ENCODE results near the gene DNAH6. TPM values are rescaled to one million over a fixed set of nuclear protein-coding genes. Genes with fewer than 3 reads are reported as not detected.
A peak's percentile ranks its signal among the peaks of the same experiment; 100 is the strongest.

Gene DNAH6
- total RNA-seq, 8 experiments from 2014 or later = 0.14 to 7.4 (median 1.1) TPM

DNA sequence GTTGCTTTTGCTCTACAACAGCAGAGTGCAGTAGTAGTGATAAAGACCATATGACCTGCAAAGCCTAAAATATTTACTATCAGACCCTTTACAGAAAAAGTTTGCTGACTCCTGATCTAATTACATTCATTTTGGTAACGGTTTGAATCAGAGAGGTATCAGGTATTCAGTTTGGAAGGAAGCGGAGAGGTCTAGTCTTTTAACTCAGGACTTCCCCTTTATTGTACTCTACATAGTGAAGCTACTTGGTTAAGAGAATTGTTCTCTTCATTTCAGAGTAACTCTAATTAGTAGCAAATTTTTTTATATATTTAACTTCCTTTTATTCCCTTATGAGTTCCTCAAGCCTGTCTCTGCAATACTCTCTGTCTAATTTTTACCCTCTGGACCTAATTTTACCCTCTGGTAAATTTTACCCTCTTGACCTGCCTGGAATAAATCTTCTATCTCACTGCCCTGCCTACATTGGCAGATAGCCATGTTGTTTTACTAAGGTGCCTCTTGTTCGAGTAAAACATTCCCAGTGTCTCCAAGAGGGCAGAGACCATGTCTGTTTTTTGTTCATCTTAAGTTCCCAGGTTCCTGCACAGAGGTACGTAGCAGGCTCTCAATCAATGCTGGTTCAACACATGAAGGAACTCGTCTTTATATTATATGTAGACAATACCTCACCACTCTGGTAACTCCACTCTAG is 170.6 kb downstream of the DNAH6 start:
- H3K4me1 ChIP-seq (replicated peaks in 1 of 2) = no peaks in the 10 kb centered on the region
- ATAC-seq (replicated peaks in 6 of 8) = peak in 1 of 8 experiments; percentile 69
- in situ Hi-C loops (cut with MboI; ENCODE audit: low pct_unique_long_range_greater_than_20kb in 2 of 9, low sequenced_read_pairs in 9 of 9, unreplicated experiment in 9 of 9) = no loop called here
- H3K4me3 ChIP-seq = no peak overlapping the region
- WGBS, 10 experiments = 19 to 93% (median 77%) methylated on average over 3 to 5 of the region's 5 CpGs
- H3K27ac ChIP-seq = no peak overlapping the region

DNA sequence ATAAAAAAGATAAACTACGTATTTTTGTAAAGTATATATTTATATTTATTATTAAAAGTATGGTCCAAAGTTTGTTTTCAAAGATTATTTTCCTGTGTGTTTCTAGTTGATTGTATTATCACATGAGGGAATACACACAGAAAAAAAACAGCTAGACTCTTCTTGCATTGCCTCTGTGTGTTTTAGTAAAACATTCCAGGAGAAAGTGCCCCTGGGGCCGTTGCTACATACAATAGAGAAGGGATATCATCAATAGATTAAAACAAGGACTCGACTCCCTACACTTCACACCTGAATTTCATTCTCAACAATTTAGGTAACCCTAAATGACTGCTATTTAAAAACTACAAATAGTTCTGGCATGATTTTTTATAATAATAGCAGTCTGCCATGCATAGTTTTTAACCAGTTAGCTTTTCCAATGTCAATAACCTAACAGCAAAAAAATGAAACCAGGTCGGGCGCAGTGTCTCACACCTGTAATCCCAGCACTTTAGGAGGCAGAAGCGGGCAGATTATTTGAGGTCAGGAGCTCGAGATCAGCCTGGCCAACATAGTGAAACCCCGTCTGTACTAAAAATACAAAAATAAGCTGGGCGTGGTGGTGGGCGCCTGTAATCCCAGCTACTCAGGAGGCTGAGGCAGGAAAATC is 171.3 kb downstream of the DNAH6 start:
- in situ Hi-C loops (cut with MboI; ENCODE audit: low pct_unique_long_range_greater_than_20kb in 2 of 9, low sequenced_read_pairs in 9 of 9, unreplicated experiment in 9 of 9) = no loop called here
- no peak for ATAC-seq (replicated peaks in 6 of 8)
- WGBS, 10 experiments = 29 to 100% (median 83%) methylated on average over 1 to 9 of the region's 10 CpGs; no CpG with 5 or more reads in 1 of the 10 experiments
- H3K4me3 ChIP-seq = no peak overlapping the region
- no peak overlapping the region for H3K27ac ChIP-seq
- no peaks in the 10 kb centered on the region for H3K4me1 ChIP-seq (replicated peaks in 1 of 2)

DNA sequence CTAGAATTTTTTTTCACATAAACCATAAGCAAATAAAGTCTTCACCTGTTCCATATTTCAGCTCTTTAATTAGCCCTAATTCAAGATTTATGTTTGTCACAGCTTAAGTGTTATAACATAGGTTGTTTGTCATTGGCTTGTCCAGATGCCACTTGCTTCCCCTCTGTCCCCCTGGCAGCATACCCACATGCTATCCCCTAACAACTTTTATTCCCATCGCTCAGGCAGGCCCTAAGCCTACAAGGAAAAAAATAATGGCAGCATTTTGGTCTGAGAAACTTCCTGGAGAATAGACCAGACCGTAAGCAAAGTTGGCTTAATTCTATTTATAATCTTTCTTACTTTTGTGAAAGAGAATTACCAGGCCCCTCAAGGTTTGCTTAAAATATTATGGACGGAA is 173.9 kb downstream of the DNAH6 start:
- WGBS, 10 experiments = 30 to 100% (median 82%) methylated on average over 1 to 3 of the region's 3 CpGs; no CpG with 5 or more reads in 2 of the 10 experiments
- no peaks in the 10 kb centered on the region for H3K4me1 ChIP-seq (replicated peaks in 1 of 2)
- peak in 1 of 8 experiments; percentile 92 for ATAC-seq (replicated peaks in 6 of 8)
- in situ Hi-C loops (cut with MboI; ENCODE audit: low pct_unique_long_range_greater_than_20kb in 2 of 9, low sequenced_read_pairs in 9 of 9, unreplicated experiment in 9 of 9) = no loop called here
- H3K27ac ChIP-seq = no peak overlapping the region
- no peak overlapping the region for H3K4me3 ChIP-seq

DNA sequence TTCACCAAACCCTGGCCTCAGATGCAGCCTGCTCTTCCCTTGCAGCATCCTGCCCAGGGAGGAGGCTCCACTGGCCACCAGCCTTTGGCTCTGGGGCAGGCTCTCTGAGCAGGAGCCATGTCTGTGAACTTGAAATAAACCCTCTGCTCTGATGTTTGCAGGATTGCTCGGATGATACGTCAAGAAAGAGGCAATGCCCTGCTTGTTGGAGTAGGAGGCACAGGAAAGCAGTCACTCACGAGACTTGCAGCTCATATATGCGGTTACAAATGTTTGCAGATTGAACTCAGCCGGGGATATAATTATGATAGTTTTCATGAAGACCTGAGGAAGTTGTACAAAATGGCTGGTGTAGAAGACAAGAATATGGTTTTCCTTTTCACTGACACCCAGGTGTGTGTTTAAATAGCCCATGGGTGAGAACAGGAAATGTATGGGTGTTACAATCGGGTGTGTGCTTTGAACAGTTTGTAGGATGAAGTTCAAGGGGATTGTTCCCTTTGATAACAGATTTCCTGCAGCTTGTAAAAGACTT is 177.9 kb downstream of the DNAH6 start:
- H3K4me3 ChIP-seq = no peak overlapping the region
- H3K4me1 ChIP-seq (replicated peaks in 1 of 2) = no peaks in the 10 kb centered on the region
- H3K27ac ChIP-seq = no peak overlapping the region
- 10 to 100% (median 82%) methylated on average over 1 to 6 of the region's 6 CpGs for WGBS, 10 experiments
- no peak for ATAC-seq (replicated peaks in 6 of 8)
- in situ Hi-C loops (cut with MboI; ENCODE audit: low pct_unique_long_range_greater_than_20kb in 2 of 9, low sequenced_read_pairs in 9 of 9, unreplicated experiment in 9 of 9) = no loop called here

DNA sequence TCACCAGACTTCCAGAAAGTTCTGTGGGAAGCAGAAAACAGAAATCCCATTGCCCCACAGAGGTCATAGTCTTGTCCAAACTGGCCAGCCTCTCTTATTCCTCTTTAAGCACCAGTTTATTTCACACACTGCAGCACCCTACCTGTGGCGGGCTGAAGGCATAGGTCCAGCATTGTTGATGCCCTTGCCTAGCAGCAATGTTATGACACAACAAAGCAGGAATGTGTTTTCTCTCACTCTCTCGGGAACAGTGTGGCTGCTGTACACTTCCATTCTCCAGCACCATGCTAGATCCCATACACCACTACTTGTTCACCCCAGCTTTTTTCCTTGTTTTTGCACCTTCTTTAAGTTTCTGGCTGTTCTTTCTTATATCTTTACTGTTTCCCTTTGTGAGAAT is 181.6 kb downstream of the DNAH6 start:
- in situ Hi-C loops (cut with MboI; ENCODE audit: low pct_unique_long_range_greater_than_20kb in 2 of 9, low sequenced_read_pairs in 9 of 9, unreplicated experiment in 9 of 9) = no loop called here
- Histone ChIP-seq H3K4me3 (no peak overlapping the region), H3K27ac (no peak overlapping the region), H3K4me1 (replicated peaks in 1 of 2) (no peaks in the 10 kb centered on the region)
- WGBS, 10 experiments = 40 to 100% (median 90%) methylated on average over 1 to 2 of the region's 2 CpGs; no CpG with 5 or more reads in 2 of the 10 experiments
- ATAC-seq (replicated peaks in 6 of 8) = peak in 1 of 8 experiments; percentile 11

DNA sequence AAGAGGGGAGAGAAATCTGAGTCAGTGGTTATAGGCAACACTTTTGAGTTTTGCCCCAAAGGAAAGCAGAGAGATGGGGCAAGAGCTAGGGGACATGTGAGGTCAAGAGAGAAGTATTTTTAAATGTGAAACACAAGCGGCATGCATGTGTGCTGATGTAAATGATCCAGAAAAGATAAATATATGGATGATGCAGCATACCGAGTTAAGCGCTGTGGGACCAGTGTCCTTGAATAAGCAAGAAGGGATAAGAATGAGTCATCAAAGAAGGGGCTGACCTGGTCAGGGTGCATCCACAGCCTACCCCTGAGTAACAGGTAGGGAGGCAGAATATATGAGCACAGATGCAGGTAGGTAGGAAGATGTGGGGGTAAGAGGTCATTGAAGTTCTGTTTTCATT is 183.7 kb downstream of the DNAH6 start:
- H3K4me3 ChIP-seq = no peak overlapping the region
- 49 to 96% (median 80%) methylated on average over 1 to 3 of the region's 3 CpGs; no CpG with 5 or more reads in 1 of the 10 experiments for WGBS, 10 experiments
- in situ Hi-C loops (cut with MboI; ENCODE audit: low pct_unique_long_range_greater_than_20kb in 2 of 9, low sequenced_read_pairs in 9 of 9, unreplicated experiment in 9 of 9) = no loop called here
- no peaks in the 10 kb centered on the region for H3K4me1 ChIP-seq (replicated peaks in 1 of 2)
- ATAC-seq (replicated peaks in 6 of 8) = no peak
- no peak overlapping the region for H3K27ac ChIP-seq

DNA sequence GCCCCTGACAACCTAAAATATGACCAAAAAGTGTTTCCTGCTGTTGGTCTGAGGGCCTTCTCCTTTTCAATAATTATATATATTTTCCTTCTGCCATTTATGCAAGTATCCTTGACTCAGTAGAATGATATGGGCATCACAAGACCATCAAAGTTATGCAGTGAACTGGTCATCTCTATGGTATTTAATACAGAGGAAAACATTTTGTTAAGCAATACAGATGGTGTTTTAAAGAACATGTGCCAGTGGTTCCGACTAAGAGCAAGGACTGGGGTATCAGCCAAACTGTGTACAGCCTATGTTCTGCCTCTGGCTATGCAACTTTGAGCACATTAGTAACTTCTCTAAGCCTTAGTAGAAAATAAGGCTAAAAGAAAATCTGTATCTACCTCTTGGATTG is 185.6 kb downstream of the DNAH6 start:
- no peak overlapping the region for H3K4me3 ChIP-seq

DNA sequence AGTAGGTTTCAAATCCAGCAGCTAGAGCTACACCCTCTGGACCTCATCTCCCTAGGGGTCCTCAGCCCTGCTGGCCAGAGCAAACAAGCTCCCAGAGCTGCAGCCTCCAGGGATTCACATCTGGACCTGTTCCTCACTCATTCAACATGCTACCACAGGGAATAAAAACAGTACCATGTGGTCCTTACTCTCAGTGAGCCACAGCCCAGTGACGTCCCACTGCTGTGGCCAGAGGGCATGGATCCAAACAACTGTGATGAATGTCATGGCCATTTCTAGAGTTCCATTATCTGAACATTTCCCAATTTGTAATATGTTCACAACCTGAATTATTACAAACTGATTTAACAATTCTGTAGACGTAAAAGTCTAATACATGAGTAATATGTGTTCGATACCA is 186.6 kb downstream of the DNAH6 start:
- in situ Hi-C loops (cut with MboI; ENCODE audit: low pct_unique_long_range_greater_than_20kb in 2 of 9, low sequenced_read_pairs in 9 of 9, unreplicated experiment in 9 of 9) = no loop called here
- Histone ChIP-seq H3K4me1 (replicated peaks in 1 of 2) (no peaks in the 10 kb centered on the region), H3K27ac (no peak overlapping the region), H3K4me3 (no peak overlapping the region)
- ATAC-seq (replicated peaks in 6 of 8) = peak in 1 of 8 experiments; percentile 15
- WGBS, 10 experiments = 40 to 100% (median 100%) methylated on average over 1 to 3 of the region's 3 CpGs; no CpG with 5 or more reads in 1 of the 10 experiments

More for the DNA sequence above, 185.6 kb downstream of the DNAH6 start:
- Histone ChIP-seq H3K27ac (no peak overlapping the region), H3K4me1 (replicated peaks in 1 of 2) (no peaks in the 10 kb centered on the region)
- in situ Hi-C loops (cut with MboI; ENCODE audit: low pct_unique_long_range_greater_than_20kb in 2 of 9, low sequenced_read_pairs in 9 of 9, unreplicated experiment in 9 of 9) = no loop called here
- WGBS, 10 experiments = 0 to 82% (median 6%) methylated on average over 1 of the region's 1 CpG; no CpG with 5 or more reads in 6 of the 10 experiments
- peak in 2 of 8 experiments; percentile 85 to 96 for ATAC-seq (replicated peaks in 6 of 8)

DNA sequence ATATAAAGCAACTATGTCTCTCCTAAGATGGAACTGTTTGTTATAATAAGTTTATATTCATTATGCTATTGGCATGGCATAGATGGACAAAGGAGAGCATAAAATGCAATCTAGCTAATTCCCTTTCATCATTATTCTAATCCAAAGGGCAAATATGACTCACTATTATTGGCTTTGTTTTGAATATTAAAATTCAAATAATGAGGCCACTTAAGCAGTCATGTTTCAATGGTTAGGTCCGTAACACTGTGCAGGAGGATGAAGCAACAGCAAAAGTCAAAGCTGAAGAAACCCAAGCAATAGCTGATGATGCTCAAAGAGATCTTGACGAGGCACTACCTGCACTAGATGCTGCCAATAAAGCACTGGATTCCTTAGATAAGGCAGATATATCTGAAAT is 187.5 kb downstream of the DNAH6 start:
- H3K4me1 ChIP-seq (replicated peaks in 1 of 2) = no peaks in the 10 kb centered on the region
- in situ Hi-C loops (cut with MboI; ENCODE audit: low pct_unique_long_range_greater_than_20kb in 2 of 9, low sequenced_read_pairs in 9 of 9, unreplicated experiment in 9 of 9) = no loop called here
- H3K4me3 ChIP-seq = no peak overlapping the region
- 63 to 100% (median 86%) methylated on average over 1 to 2 of the region's 2 CpGs; no CpG with 5 or more reads in 2 of the 10 experiments for WGBS, 10 experiments
- no peak overlapping the region for H3K27ac ChIP-seq
- no peak for ATAC-seq (replicated peaks in 6 of 8)

DNA sequence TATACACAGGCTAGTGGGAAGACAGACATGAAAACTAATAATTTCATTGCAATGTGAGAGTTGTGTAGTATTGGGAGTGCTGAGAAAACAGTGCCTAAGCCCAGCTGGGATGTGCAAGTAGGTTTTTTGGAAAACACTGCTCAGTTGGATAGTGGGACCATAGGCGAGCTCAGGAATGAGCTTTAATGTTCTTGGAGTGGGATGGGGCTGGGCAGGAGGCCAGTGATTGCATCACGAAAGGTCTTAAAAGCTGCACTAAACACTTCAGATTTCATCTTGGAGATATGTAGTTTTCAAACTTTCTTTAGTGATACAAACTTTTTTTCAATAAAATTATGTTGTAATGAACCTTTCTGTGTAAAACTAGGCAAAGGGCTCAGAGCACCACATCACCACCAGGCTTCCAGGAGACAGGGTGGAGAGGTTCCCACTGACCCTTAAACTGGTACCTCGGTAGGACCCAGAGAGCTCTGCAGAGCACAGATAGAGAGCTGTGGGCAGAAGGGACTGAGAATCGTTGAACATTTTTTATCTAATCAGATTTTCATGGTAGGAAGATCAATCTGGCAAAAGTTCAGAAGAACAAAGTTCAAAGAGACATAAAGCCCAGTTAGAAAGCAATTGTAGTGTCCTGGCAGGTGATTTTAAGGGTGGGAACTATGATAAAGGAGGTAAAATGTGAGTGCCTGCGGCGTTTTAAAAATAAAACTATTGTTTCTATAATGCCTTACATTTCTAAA is 188.4 kb downstream of the DNAH6 start:
- ATAC-seq (replicated peaks in 6 of 8) = no peak

DNA sequence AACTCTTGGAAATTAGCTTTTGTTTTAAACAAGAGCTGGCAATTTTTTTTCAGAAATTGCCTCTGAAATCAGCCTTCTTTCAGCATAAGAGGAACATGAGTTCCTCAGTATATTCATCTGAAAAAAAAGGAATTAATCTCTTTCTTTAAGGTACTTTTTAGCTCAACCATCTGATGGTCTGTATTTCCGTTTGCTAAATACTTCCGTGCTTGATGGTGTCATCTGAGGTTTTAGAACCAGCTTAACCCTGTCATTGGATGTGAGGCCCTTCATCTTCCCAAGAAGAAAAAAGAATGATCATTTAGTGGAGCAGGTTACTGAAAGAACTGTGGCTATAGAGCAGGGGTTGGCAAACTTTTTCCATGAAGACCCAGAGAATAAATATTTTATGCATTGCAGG is 189.6 kb downstream of the DNAH6 start:
- in situ Hi-C loops (cut with MboI; ENCODE audit: low pct_unique_long_range_greater_than_20kb in 2 of 9, low sequenced_read_pairs in 9 of 9, unreplicated experiment in 9 of 9) = no loop called here
- ATAC-seq (replicated peaks in 6 of 8) = no peak
- Histone ChIP-seq H3K27ac (no peak overlapping the region), H3K4me3 (no peak overlapping the region), H3K4me1 (replicated peaks in 1 of 2) (no peaks in the 10 kb centered on the region)
- WGBS, 10 experiments = 34 to 93% (median 82%) methylated on average over 1 to 2 of the region's 2 CpGs; no CpG with 5 or more reads in 3 of the 10 experiments

More for the DNA sequence above, 188.4 kb downstream of the DNAH6 start:
- Histone ChIP-seq H3K27ac (no peak overlapping the region), H3K4me1 (replicated peaks in 1 of 2) (no peaks in the 10 kb centered on the region), H3K4me3 (no peak overlapping the region)
- in situ Hi-C loops (cut with MboI; ENCODE audit: low pct_unique_long_range_greater_than_20kb in 2 of 9, low sequenced_read_pairs in 9 of 9, unreplicated experiment in 9 of 9) = no loop called here
- WGBS, 10 experiments = 24 to 94% (median 73%) methylated on average over 3 to 6 of the region's 6 CpGs; no CpG with 5 or more reads in 2 of the 10 experiments

DNA sequence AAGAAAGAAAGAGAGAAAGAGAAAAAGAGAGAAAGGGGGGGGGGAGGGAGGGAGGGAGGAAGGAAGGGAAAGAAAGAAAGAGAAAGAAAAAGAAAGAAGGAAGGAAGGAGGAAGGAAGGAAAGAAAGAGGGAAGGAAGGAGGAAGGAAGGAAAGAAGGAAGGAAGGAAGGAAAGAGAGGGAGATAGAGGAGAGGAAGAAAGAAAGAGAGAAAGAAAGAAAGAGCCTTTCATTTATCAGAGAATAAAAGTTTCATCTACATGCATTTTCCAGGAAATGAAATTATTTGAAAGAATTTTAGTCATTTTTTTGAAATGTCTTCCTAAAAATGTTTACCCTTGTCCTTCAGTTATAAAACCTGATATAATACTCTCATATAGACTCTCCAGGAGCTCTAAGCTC is 192.1 kb downstream of the DNAH6 start:
- Histone ChIP-seq H3K27ac (no peak overlapping the region), H3K4me1 (replicated peaks in 1 of 2) (no peaks in the 10 kb centered on the region), H3K4me3 (no peak overlapping the region)
- no peak for ATAC-seq (replicated peaks in 6 of 8)
- in situ Hi-C loops (cut with MboI; ENCODE audit: low pct_unique_long_range_greater_than_20kb in 2 of 9, low sequenced_read_pairs in 9 of 9, unreplicated experiment in 9 of 9) = no loop called here

DNA sequence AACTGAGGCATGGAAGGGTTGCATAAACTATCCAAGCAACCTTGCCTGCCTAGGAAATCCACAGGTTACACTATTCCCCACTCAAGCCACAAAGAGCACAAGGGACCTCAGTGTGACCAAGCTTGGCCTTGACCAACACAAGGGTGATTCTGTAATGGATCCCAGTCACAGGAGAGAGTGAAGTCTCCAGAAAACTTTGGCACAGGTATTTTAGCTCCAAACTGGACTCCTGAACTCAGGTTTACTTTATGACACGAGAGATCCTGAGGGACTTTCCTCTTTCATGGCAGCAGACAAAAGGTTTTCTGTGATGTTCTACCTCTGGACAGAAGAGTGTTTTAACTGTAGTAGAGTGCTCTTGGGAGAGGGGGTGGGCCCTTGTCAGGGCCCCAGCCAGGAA is 195.4 kb downstream of the DNAH6 start:
- no peak for ATAC-seq (replicated peaks in 6 of 8)
- H3K4me3 ChIP-seq = no peak overlapping the region
- H3K4me1 ChIP-seq (replicated peaks in 1 of 2) = no peaks in the 10 kb centered on the region
- in situ Hi-C loops (cut with MboI; ENCODE audit: low pct_unique_long_range_greater_than_20kb in 2 of 9, low sequenced_read_pairs in 9 of 9, unreplicated experiment in 9 of 9) = no loop called here
- 20 to 100% (median 73%) methylated on average over 1 of the region's 1 CpG; no CpG with 5 or more reads in 6 of the 10 experiments for WGBS, 10 experiments
- H3K27ac ChIP-seq = no peak overlapping the region
